Neuronal stem cell (in vitro differentiated cells): Measurements from ENCODE around the gene APMAP.
"Not testable (repeated sequence)": the region's sequence is repeated elsewhere in the genome, so short reads cannot be mapped to it uniquely, and the experiment has no call there.

Experiments
- DNase-seq: peaks from one replicate; pipeline ENCODE4 v3.0.0-alpha.2; 2013; ENCODE audit warnings: low spot score
- H2AFZ ChIP-seq: one replicate; pipeline ENCODE4 v1.6.1; 2013; ENCODE audit warnings: mild to moderate bottlenecking, low read length, inconsistent platforms
- H2AK5ac ChIP-seq: 2 replicates; pipeline ENCODE4 v1.6.1; 2013; ENCODE audit warnings: low read depth, mild to moderate bottlenecking, inconsistent platforms, low read length, moderate library complexity, mixed read lengths
- H2BK120ac ChIP-seq: 2 replicates; pipeline ENCODE4 v1.6.1; 2013; ENCODE audit warnings: low read depth, mild to moderate bottlenecking, inconsistent platforms, low read length, moderate library complexity, mixed read lengths
- H2BK12ac ChIP-seq: one replicate; pipeline ENCODE4 v1.6.1; 2013; ENCODE audit warnings: low read length, inconsistent platforms
- H2BK15ac ChIP-seq: 2 replicates; pipeline ENCODE4 v1.6.1; 2013; ENCODE audit warnings: mild to moderate bottlenecking, low read length, inconsistent platforms, mixed read lengths
- H2BK5ac ChIP-seq: one replicate; pipeline ENCODE4 v1.6.1; 2013; ENCODE audit warnings: inconsistent platforms, mild to moderate bottlenecking, low read length, moderate library complexity
- H3K14ac ChIP-seq: one replicate; pipeline ENCODE4 v1.6.1; 2013; ENCODE audit warnings: low read length, inconsistent platforms
- H3K18ac ChIP-seq: 2 replicates; pipeline ENCODE4 v1.6.1; 2013; ENCODE audit warnings: low read length, inconsistent platforms
- H3K23ac ChIP-seq: 2 replicates; pipeline ENCODE4 v1.6.1; 2013; ENCODE audit warnings: low read depth, mild to moderate bottlenecking, mixed read lengths, low read length, inconsistent platforms; ENCODE audit not compliant: poor library complexity
- H3K27ac ChIP-seq: replicated peaks from 3 replicates; pipeline ENCODE4 v1.5.1; 2013; ENCODE audit warnings: low read length, inconsistent platforms
- H3K27me3 ChIP-seq, 3 experiments: 2 replicates each; pipeline ENCODE4 v1.6.1; 2013; ENCODE audit warnings: low read length in 3 of 3, mild to moderate bottlenecking in 2 of 3, inconsistent platforms in 1 of 3, low read depth in 1 of 3, mixed read lengths in 1 of 3, moderate library complexity in 1 of 3; ENCODE audit not compliant: control insufficient read depth in 3 of 3, insufficient read depth in 3 of 3
- H3K36me3 ChIP-seq, 2 donors: replicated peaks in 1 of 2; 2 replicates each; pipeline ENCODE4 v1.6.1; 2013; ENCODE audit warnings: low read length in 2 of 2; ENCODE audit not compliant: control insufficient read depth in 2 of 2, insufficient read depth in 2 of 2
- H3K4ac ChIP-seq: 2 replicates; pipeline ENCODE4 v1.6.1; 2013; ENCODE audit warnings: inconsistent platforms, mild to moderate bottlenecking, low read length, moderate library complexity
- H3K4me1 ChIP-seq, 2 donors: 1 replicate in 1 of 2; 2 replicates in 1 of 2; pipeline ENCODE4 v1.6.1; 2013; ENCODE audit warnings: low read length in 2 of 2, low read depth in 1 of 2; ENCODE audit not compliant: control insufficient read depth in 2 of 2, insufficient read depth in 1 of 2
- H3K4me2 ChIP-seq: one replicate; pipeline ENCODE4 v1.6.1; 2013; ENCODE audit warnings: mild to moderate bottlenecking, low read length, inconsistent platforms; ENCODE audit not compliant: insufficient read depth, poor library complexity, severe bottlenecking
- H3K4me3 ChIP-seq, 2 donors: 2 replicates each; pipeline ENCODE4 v1.5.1; 2013; ENCODE audit warnings: low read length in 2 of 2, mild to moderate bottlenecking in 2 of 2, inconsistent platforms in 1 of 2, moderate library complexity in 1 of 2
- H3K79me1 ChIP-seq: one replicate; pipeline ENCODE4 v1.6.1; 2013; ENCODE audit warnings: low read depth, mild to moderate bottlenecking, inconsistent platforms, low read length, moderate library complexity
- H3K9ac ChIP-seq: one replicate; pipeline ENCODE4 v1.6.1; 2013; ENCODE audit warnings: mild to moderate bottlenecking, low read depth, low read length, inconsistent platforms; ENCODE audit not compliant: poor library complexity
- H3K9me3 ChIP-seq, 2 donors: replicated peaks in 1 of 2; 2 replicates each; pipeline versions ENCODE3 to v1.6.1; 2013; ENCODE audit warnings: low read length in 2 of 2, mild to moderate bottlenecking in 2 of 2, inconsistent platforms in 1 of 2, low read depth in 1 of 2, mixed read lengths in 1 of 2, moderate library complexity in 1 of 2; ENCODE audit not compliant: control insufficient read depth in 2 of 2, insufficient read depth in 1 of 2
- H4K8ac ChIP-seq: one replicate; pipeline ENCODE4 v1.6.1; 2013; ENCODE audit warnings: low read depth, mild to moderate bottlenecking, inconsistent platforms, low read length, moderate library complexity
- H4K91ac ChIP-seq: one replicate; pipeline ENCODE4 v1.6.1; 2013; ENCODE audit warnings: low read length, low read depth, mild to moderate bottlenecking, inconsistent platforms; ENCODE audit not compliant: poor library complexity
- WGBS, 2 donors: extraction: QIAGEN DNeasy Blood & Tissue Kit; methylation state at CpG; one replicate each; pipeline ENCODE4 v1.1.7; 2013; ENCODE audit warnings: missing lambda C conversion rate in 2 of 2, mixed read lengths in 1 of 2; ENCODE audit not compliant: insufficient read length in 2 of 2, insufficient replicate concordance in 1 of 2; ENCODE audit errors: extremely low coverage in 2 of 2; 5-methylcytosine and 5-hydroxymethylcytosine counted together

Gene APMAP

DNA sequence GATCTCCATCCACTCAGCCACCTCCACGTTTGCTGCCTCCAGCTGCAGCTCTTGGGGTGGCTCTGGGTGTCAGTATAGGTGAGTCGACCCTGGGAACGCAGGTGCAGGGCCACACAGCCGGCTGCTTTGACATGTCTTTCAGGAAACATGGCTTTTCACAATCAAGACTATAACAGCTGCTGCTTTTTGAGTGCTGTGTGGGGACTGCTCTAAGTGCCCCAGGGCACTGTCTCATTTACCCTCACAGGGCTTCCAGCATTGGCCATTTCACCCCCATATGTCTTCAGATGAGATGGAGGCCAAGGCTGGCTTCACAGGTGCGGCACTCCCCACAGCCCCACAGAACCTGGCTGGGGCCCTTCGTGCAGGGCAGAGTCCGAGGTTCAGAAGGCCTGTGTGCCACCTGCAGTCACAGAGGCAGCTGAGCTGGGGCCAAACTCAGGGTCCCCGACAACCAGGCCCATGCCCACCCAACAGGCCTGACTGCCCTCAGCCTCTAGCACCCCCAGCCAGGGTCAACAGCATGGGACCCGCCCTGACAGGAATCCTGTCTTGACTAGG is 58.4 kb downstream of the APMAP start:
- no peaks in the 10 kb centered on the region for H3K79me1 ChIP-seq
- no peak for DNase-seq
- no peak overlapping the region for H2AK5ac ChIP-seq
- H3K14ac ChIP-seq: no peak overlapping the region
- no peak overlapping the region for H3K27ac ChIP-seq
- no peak overlapping the region for H3K4ac ChIP-seq
- no peak overlapping the region for H2BK120ac ChIP-seq
- H3K18ac ChIP-seq: no peak overlapping the region
- H2AFZ ChIP-seq: no peak overlapping the region
- H2BK15ac ChIP-seq: no peak overlapping the region
- no peaks in the 10 kb centered on the region for H3K4me1 ChIP-seq
- WGBS, 2 donors: no CpG with 5 or more reads among the region's 9 CpGs
- no peak overlapping the region for H2BK12ac ChIP-seq
- peaks cover 0 to 3% of the 10 kb centered on the region in 2 donors for H3K9me3 ChIP-seq
- H3K23ac ChIP-seq: no peak overlapping the region
- H3K4me3 ChIP-seq: no peak overlapping the region
- no peak overlapping the region for H3K9ac ChIP-seq
- no peaks in the 10 kb centered on the region for H3K36me3 ChIP-seq
- H3K4me2 ChIP-seq: no peak overlapping the region
- H4K8ac ChIP-seq: no peak overlapping the region
- H2BK5ac ChIP-seq: no peak overlapping the region
- peaks cover 0 to 3% (median 0%) of the 10 kb centered on the region in 3 experiments for H3K27me3 ChIP-seq
- no peak overlapping the region for H4K91ac ChIP-seq

GRCh38 chr20:24933266-24933908 is 59.2 kb downstream of the APMAP start:
- no peak for DNase-seq
- Histone ChIP-seq H2BK5ac (no peak overlapping the region), H2AFZ (no peak overlapping the region), H3K9ac (no peak overlapping the region), H3K4ac (no peak overlapping the region), H3K23ac (no peak overlapping the region), H3K27me3 (peaks cover 0 to 3% (median 0%) of the 10 kb centered on the region in 3 experiments), H3K36me3 (no peaks in the 10 kb centered on the region), H2BK15ac (no peak overlapping the region), H3K4me2 (no peak overlapping the region), H4K91ac (no peak overlapping the region), H3K4me3 (no peak overlapping the region), H3K27ac (no peak overlapping the region), H2AK5ac (no peak overlapping the region), H3K79me1 (no peaks in the 10 kb centered on the region), H2BK120ac (no peak overlapping the region), H3K18ac (no peak overlapping the region), H3K4me1 (no peaks in the 10 kb centered on the region), H2BK12ac (no peak overlapping the region), H4K8ac (no peak overlapping the region), H3K9me3 (peaks cover 0 to 3% of the 10 kb centered on the region in 2 donors), H3K14ac (no peak overlapping the region)
- WGBS, 2 donors: no CpG with 5 or more reads among the region's 7 CpGs

DNA sequence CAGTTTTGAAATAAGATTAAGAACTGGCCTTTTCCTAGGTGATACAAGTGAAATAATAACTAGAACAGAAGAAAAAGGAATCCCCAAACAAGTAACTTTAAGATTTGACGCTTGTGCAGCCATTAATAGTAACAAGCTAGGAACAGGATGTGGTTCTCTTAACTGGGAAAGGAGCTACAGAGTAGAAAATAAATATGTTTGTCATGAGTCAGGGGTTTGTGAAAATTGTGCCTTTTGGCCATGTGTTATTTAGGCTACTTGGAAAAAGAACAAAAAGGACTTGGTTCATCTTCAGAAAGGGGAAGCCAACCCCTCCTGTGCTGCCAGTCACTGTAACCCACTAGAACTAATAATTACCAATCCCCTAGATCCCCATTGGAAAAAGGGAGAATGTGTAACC is 60.7 kb downstream of the APMAP start:
- H2BK15ac ChIP-seq, H2BK120ac ChIP-seq, DNase-seq, H3K4me3 ChIP-seq, H2BK5ac ChIP-seq, H3K4ac ChIP-seq, H3K27ac ChIP-seq, H2AK5ac ChIP-seq, H3K27me3 ChIP-seq, H3K23ac ChIP-seq, H3K18ac ChIP-seq, H3K4me2 ChIP-seq, H3K9me3 ChIP-seq, H3K14ac ChIP-seq, H2AFZ ChIP-seq, H4K8ac ChIP-seq, H2BK12ac ChIP-seq, H4K91ac ChIP-seq, H3K9ac ChIP-seq, H3K36me3 ChIP-seq, H3K79me1 ChIP-seq, H3K4me1 ChIP-seq: not testable (repeated sequence)
- WGBS, 2 donors: no CpG with 5 or more reads among the region's 1 CpG

DNA sequence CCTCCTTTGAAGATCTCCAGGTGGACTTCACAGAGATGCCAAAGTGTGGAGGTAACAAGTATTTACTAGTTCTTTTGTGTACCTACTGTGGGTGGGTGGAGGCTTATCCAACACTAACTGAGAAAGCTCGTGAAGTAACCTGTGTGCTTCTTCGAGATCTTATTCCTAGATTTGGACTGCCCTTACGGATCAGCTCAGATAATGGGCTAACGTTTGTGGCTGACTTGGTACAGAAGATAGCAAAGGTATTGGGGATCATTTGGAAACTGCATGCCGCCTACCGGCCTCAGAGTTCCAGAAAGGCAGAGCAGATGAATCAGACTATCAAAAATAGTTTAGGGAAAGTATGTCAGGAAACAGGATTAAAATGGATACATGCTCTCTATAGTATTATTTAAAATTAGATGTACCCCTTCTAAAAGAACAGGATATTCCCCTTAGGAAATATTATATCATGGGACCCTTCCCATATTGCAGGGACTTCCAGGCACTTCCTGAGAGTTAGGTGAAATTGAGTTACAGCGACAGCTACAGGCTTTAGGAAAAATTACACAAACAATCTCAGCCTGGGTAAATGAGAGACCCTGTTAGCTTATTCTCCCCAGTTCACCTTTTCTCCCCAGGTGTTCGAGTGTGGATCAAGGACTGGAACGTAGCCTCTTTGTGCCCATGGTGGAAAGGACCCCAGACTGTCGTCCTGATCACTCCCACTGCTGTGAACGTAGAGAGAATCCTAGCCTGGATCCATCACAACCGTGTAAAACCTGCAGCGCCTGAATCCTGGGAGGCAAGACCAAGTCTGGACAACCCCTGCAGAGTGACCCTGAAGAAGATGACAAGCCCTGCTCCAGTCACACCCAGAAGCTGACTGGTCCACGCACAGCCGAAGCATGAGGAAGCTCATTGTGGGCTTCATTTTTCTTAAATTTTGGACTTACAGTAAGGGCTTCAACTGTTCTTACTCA is 61.5 kb downstream of the APMAP start:
- H4K8ac ChIP-seq, H3K18ac ChIP-seq, H3K27me3 ChIP-seq, DNase-seq, H3K23ac ChIP-seq, H2BK120ac ChIP-seq, H3K9ac ChIP-seq, H3K4me2 ChIP-seq, H3K4ac ChIP-seq, H3K27ac ChIP-seq, H3K79me1 ChIP-seq, H2BK15ac ChIP-seq, H3K4me1 ChIP-seq, H3K36me3 ChIP-seq, H2BK12ac ChIP-seq, H4K91ac ChIP-seq, H3K14ac ChIP-seq, H3K4me3 ChIP-seq, H2AK5ac ChIP-seq, H2BK5ac ChIP-seq, H2AFZ ChIP-seq, H3K9me3 ChIP-seq: not testable (repeated sequence)
- WGBS, 2 donors: no CpG with 5 or more reads among the region's 15 CpGs
